SK-N-SH (cell line): ENCODE data around the gene MCC. TPM values are rescaled to one million over a fixed set of nuclear protein-coding genes. Genes with fewer than 3 reads are reported as not detected.

Experiments
- CTCF ChIA-PET: fragments of 300-600, 350-600 bp; formaldehyde crosslinking; extraction: SDS; loops from one replicate; lab custom pipeline; 2021; lab: Yijun Ruan, JAX
- POLR2A ChIA-PET: fragments of 350-600 bp; sonication (Branson Sonifier 250); formaldehyde crosslinking; extraction: SDS; loops from one replicate; lab custom pipeline; 2020; ENCODE audit warnings: antibody characterized with exemption, inconsistent platforms; lab: Yijun Ruan, JAX
- DNase-seq: peaks from one replicate; pipeline ENCODE4 v3.0.0; 2012
- H2AFZ ChIP-seq: fragments of 200-600 bp; sonication (generic); 2 replicates; pipeline ENCODE4 v1.8.1; 2016; ENCODE audit warnings: antibody characterized with exemption, mild to moderate bottlenecking, low read depth
- H3F3A ChIP-seq: fragments of 200-600 bp; sonication (generic); replicated peaks from 2 replicates; pipeline ENCODE3; 2016; ENCODE audit warnings: antibody characterized with exemption, mild to moderate bottlenecking; ENCODE audit not compliant: insufficient read depth
- H3K27ac ChIP-seq, 2 experiments: fragments of 200-500 bp in 1 of 2; fragments of 200-600 bp in 1 of 2; sonication (Bioruptor generic) in 1 of 2; sonication (generic), shearing (Covaris generic) in 1 of 2; 2 replicates each; pipeline versions ENCODE4 v1.5.1 to v1.6.1; 2014 to 2016; ENCODE audit warnings: low read depth in 2 of 2, inconsistent platforms in 1 of 2, low read length in 1 of 2, mild to moderate bottlenecking in 1 of 2, mixed read lengths in 1 of 2
- H3K27me3 ChIP-seq: fragments of 200-600 bp; sonication (generic), shearing (Covaris generic); 2 replicates; pipeline ENCODE4 v1.6.1; 2016; ENCODE audit warnings: mixed run types; ENCODE audit not compliant: insufficient read depth
- H3K36me3 ChIP-seq, 2 experiments: fragments of 200-500 bp in 1 of 2; fragments of 200-600 bp in 1 of 2; sonication (Bioruptor generic) in 1 of 2; sonication (generic) in 1 of 2; replicated peaks in 1 of 2; 2 replicates each; pipeline versions ENCODE3 to v1.5.1; 2014 to 2016; ENCODE audit warnings: low read length in 1 of 2, mild to moderate bottlenecking in 1 of 2; ENCODE audit not compliant: insufficient read depth in 2 of 2, control insufficient read depth in 1 of 2
- H3K4me1 ChIP-seq, 2 experiments: fragments of 200-500 bp in 1 of 2; fragments of 200-600 bp in 1 of 2; sonication (Bioruptor generic) in 1 of 2; sonication (generic), shearing (Covaris generic) in 1 of 2; 2 replicates each; pipeline versions ENCODE4 v1.5.1 to v1.6.1; 2014 to 2016; ENCODE audit warnings: low read depth in 1 of 2, low read length in 1 of 2, mixed run types in 1 of 2; ENCODE audit not compliant: insufficient read depth in 2 of 2, control insufficient read depth in 1 of 2
- H3K4me2 ChIP-seq: fragments of 200-600 bp; sonication (generic), shearing (Covaris generic); 2 replicates; pipeline ENCODE4 v1.6.1; 2017; ENCODE audit warnings: mixed run types
- H3K4me3 ChIP-seq, 2 experiments: fragments of 200-500 bp in 1 of 2; fragments of 200-600 bp in 1 of 2; sonication (Bioruptor generic) in 1 of 2; sonication (generic), shearing (Covaris generic) in 1 of 2; 2 replicates each; pipeline versions ENCODE4 v1.5.1 to v1.8.1; 2014 to 2016; ENCODE audit warnings: low read depth in 2 of 2, inconsistent platforms in 1 of 2, low read length in 1 of 2, mild to moderate bottlenecking in 1 of 2, mixed read lengths in 1 of 2, moderate library complexity in 1 of 2
- H3K79me2 ChIP-seq: fragments of 200-600 bp; sonication (generic); 2 replicates; pipeline ENCODE4 v1.8.1; 2017; ENCODE audit warnings: mild to moderate bottlenecking; ENCODE audit not compliant: insufficient read depth
- H3K9ac ChIP-seq: fragments of 200-600 bp; sonication (generic); 2 replicates; pipeline ENCODE4 v1.6.1; 2017; ENCODE audit warnings: mixed run types
- H3K9me2 ChIP-seq: fragments of 200-600 bp; sonication (generic); 2 replicates; pipeline ENCODE4 v1.6.1; 2017; ENCODE audit warnings: mixed run types
- H3K9me3 ChIP-seq: fragments of 200-600 bp; sonication (generic); 2 replicates; pipeline ENCODE4 v1.6.1; 2017; ENCODE audit warnings: mixed run types, mild to moderate bottlenecking, moderate library complexity
- H4K20me1 ChIP-seq: fragments of 200-600 bp; sonication (generic); 2 replicates; pipeline ENCODE4 v1.6.1; 2017; ENCODE audit warnings: mild to moderate bottlenecking, mixed run types; ENCODE audit not compliant: insufficient read depth
- CTCF ChIP-seq: fragments of 200-600 bp; sonication (generic); IDR thresholded peaks from 2 replicates; pipeline ENCODE4 v1.6.1; 2017; ENCODE audit warnings: antibody characterized with exemption, mild to moderate bottlenecking, moderate library complexity
- ELF1 ChIP-seq: IDR thresholded peaks from 2 replicates; pipeline ENCODE4 v1.4.0; 2012
- EP300 ChIP-seq, 2 experiments: IDR thresholded peaks; 2 replicates each; pipeline versions ENCODE4 v1.4.0 to v1.6.1; 2012; ENCODE audit warnings: borderline replicate concordance in 1 of 2, low read depth in 1 of 2, low read length in 1 of 2
- EZH2phosphoT487 ChIP-seq: fragments of 200-600 bp; sonication (generic); IDR thresholded peaks from 2 replicates; pipeline ENCODE4 v1.6.1; 2017; ENCODE audit warnings: low read depth, mixed run types, mild to moderate bottlenecking, antibody characterized with exemption, moderate library complexity, borderline replicate concordance
- FOXM1 ChIP-seq: IDR thresholded peaks from 2 replicates; pipeline ENCODE4 v1.4.0; 2012; ENCODE audit warnings: low read depth, mild to moderate bottlenecking
- GABPA ChIP-seq: IDR thresholded peaks from 2 replicates; pipeline ENCODE4 v1.4.0; 2012; ENCODE audit warnings: low read depth, mild to moderate bottlenecking
- GATA2 ChIP-seq: sonication (generic); formaldehyde crosslinking; IDR thresholded peaks from 2 replicates; pipeline ENCODE4 v1.5.0; 2020; ENCODE audit warnings: mild to moderate bottlenecking, missing genetic modification reagents
- IRF3 ChIP-seq: fragments of 150-350 bp; IDR thresholded peaks from 2 replicates; pipeline ENCODE4 v1.6.1; 2016; ENCODE audit warnings: mild to moderate bottlenecking, low read depth, low read length
- MAX ChIP-seq: IDR thresholded peaks from 2 replicates; pipeline ENCODE4 v1.4.0; 2012; ENCODE audit warnings: low read depth
- MEF2A ChIP-seq: IDR thresholded peaks from 2 replicates; pipeline ENCODE4 v1.4.0; 2012; ENCODE audit warnings: low read depth, borderline replicate concordance
- POLR2AphosphoS5 ChIP-seq: IDR thresholded peaks from 2 replicates; pipeline ENCODE4 v1.6.1; 2012; ENCODE audit warnings: low read depth, low read length
- RXRA ChIP-seq: IDR thresholded peaks from 2 replicates; pipeline ENCODE4 v1.4.0; 2012; ENCODE audit warnings: low read depth, mild to moderate bottlenecking, borderline replicate concordance
- SIN3A ChIP-seq: IDR thresholded peaks from 2 replicates; pipeline ENCODE4 v1.6.1; 2012; ENCODE audit warnings: low read depth, mild to moderate bottlenecking, low read length, moderate library complexity, borderline replicate concordance
- SMC3 ChIP-seq: IDR thresholded peaks from 2 replicates; pipeline ENCODE4 v1.6.1; 2012; ENCODE audit warnings: low read depth, low read length, improper control_type of control experiment
- TAF1 ChIP-seq: IDR thresholded peaks from 2 replicates; pipeline ENCODE4 v1.6.1; 2012; ENCODE audit warnings: low read depth, mild to moderate bottlenecking, low read length, moderate library complexity, borderline replicate concordance
- TCF12 ChIP-seq: IDR thresholded peaks from 2 replicates; pipeline ENCODE4 v1.4.0; 2012
- USF2 ChIP-seq: fragments of 150-350 bp; IDR thresholded peaks from 2 replicates; pipeline ENCODE4 v1.6.1; 2017; ENCODE audit warnings: antibody characterized with exemption, low read length, low read depth, borderline replicate concordance
- YY1 ChIP-seq: IDR thresholded peaks from 2 replicates; pipeline ENCODE4 v1.4.0; 2012; ENCODE audit warnings: low read depth, mild to moderate bottlenecking
- WGBS: methylation state at CpG from one replicate; pipeline ENCODE4 v1.1.6; 2017; ENCODE audit warnings: low lambda C conversion rate; 5-methylcytosine and 5-hydroxymethylcytosine counted together
- polyA plus RNA-seq, 3 experiments: library from polyadenylated mRNA; depleted of rRNA; stranded (reverse); fragments of >200 nt; gene quantifications; 2 replicates each; pipeline ENCODE4 v1.2.3, GENCODE V29; 2012

MCC gene
- polyA plus RNA-seq, 1 of the 3 experiments (the other 2 are of a cell fraction): 3.6 TPM

GRCh38 chr5:113271015-113271414 is 217.2 kb downstream of the MCC start:
- WGBS: 49% methylated on average over 2 of the region's 2 CpGs

GRCh38 chr5:113270086-113270485 is 218.2 kb downstream of the MCC start:
- TF ChIP-seq RXRA (no peak), POLR2AphosphoS5 (no peak), YY1 (no peak), TCF12 (no peak), ELF1 (no peak), SIN3A (no peak), GABPA (no peak), FOXM1 (no peak), TAF1 (no peak), CTCF (no peak), MEF2A (no peak), EZH2phosphoT487 (no peak), USF2 (no peak), EP300 (IDR thresholded peaks at IDR 0.05; ENCODE audit: borderline replicate concordance in 1 of 2, low read depth in 1 of 2, low read length in 1 of 2) (no peak), SMC3 (no peak), MAX (no peak)
- no peaks in the 10 kb centered on the region; the same call in 1 of the 2 replicates for H3K27me3 ChIP-seq
- H3K4me1 ChIP-seq: peaks cover 0 to 24% of the 10 kb centered on the region in 2 experiments; a peak in 2 of 4 replicates
- no peak overlapping the region for H3K4me2 ChIP-seq
- CTCF ChIA-PET: no interaction called here
- POLR2A ChIA-PET: no interaction called here
- WGBS: 72% methylated on average over 5 of the region's 5 CpGs
- H3K9ac ChIP-seq: no peak overlapping the region
- no peak overlapping the region for H3K4me3 ChIP-seq
- H3K36me3 ChIP-seq: no peaks in the 10 kb centered on the region
- H3F3A ChIP-seq: no peaks in the 10 kb centered on the region
- H3K9me3 ChIP-seq: no peaks in the 10 kb centered on the region
- H2AFZ ChIP-seq: no peak overlapping the region
- H4K20me1 ChIP-seq: no peaks in the 10 kb centered on the region
- H3K9me2 ChIP-seq: no peaks in the 10 kb centered on the region
- no peak overlapping the region; a peak in 1 of 4 replicates for H3K27ac ChIP-seq
- no peaks in the 10 kb centered on the region for H3K79me2 ChIP-seq
- no peak for DNase-seq

More at GRCh38 chr5:113271015-113271414, 217.2 kb downstream of the MCC start:
- no peaks in the 10 kb centered on the region for H3K9me2 ChIP-seq
- ChIA-PET CTCF (no interaction called here), POLR2A (no interaction called here)
- H3K4me2 ChIP-seq: no peak overlapping the region
- no peak overlapping the region for H2AFZ ChIP-seq
- no peaks in the 10 kb centered on the region for H3K9me3 ChIP-seq
- peaks cover 0 to 27% of the 10 kb centered on the region in 2 experiments; a peak in 2 of 4 replicates for H3K4me1 ChIP-seq
- no peak for DNase-seq
- H3K79me2 ChIP-seq: no peaks in the 10 kb centered on the region
- no peak overlapping the region for H3K9ac ChIP-seq
- H4K20me1 ChIP-seq: no peaks in the 10 kb centered on the region
- no peaks in the 10 kb centered on the region; the same call in 1 of the 2 replicates for H3K27me3 ChIP-seq
- no peak overlapping the region for H3K27ac ChIP-seq
- no peak overlapping the region for H3K4me3 ChIP-seq
- TF ChIP-seq EZH2phosphoT487 (no peak), GATA2 (no peak), POLR2AphosphoS5 (no peak), RXRA (no peak), USF2 (no peak), IRF3 (no peak), YY1 (no peak)
- H3F3A ChIP-seq: no peaks in the 10 kb centered on the region
- H3K36me3 ChIP-seq: no peaks in the 10 kb centered on the region
